ENCODE results near the gene SLC25A12.

Gene SLC25A12

DNA sequence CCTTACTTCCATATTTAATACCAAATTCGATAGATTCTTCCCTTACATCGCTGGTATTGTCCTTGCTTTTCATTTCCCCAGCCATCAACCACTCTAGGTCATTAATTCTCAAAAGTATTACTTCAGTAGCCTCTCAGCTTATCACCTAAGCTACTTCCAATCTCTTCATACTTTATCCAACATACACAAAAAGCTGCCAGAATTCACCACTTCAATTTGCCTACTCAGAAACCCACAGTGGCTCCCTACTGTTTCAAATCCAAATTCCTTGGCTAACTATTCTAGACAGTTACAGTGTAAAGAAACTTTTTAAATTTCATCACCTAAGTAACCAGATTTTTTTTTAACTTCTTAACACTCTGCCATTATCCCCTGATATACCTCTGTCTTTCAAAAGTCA is 4.7 kb downstream of the SLC25A12 start:
- no peak for DNase-seq (ENCODE audit: extremely low read depth in 1 of 2, low read depth in 1 of 2)

DNA sequence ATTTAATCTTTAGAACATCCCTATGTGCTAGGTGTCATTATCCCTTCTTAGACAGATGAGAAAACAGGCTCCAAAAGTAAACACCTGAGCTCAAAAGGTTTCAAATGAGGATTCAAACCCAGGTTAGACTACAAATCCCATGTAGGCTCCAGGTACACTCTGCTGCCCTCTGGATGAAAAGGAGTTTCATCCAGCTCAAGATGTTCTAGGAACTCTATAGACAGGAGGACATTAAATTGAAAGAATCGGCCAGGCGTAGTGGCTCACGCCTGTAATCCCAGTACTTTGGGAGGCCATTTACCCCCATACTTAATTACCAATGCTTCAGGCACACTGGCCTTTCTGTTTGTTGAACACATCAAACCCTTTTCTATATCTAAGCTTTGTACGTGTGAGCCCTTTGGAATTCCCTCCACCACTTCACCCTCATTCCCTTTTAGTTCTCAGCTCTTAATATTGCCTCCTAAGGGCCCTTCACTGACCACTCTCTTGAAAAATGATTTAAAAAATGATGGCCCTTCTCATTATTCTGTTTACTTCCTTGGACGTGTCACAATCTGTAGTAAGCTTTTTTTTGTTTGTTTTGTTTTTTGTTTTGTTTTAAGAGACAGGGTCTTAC is 10.7 kb downstream of the SLC25A12 start:
- no peak for DNase-seq (ENCODE audit: extremely low read depth in 1 of 2, low read depth in 1 of 2)

DNA sequence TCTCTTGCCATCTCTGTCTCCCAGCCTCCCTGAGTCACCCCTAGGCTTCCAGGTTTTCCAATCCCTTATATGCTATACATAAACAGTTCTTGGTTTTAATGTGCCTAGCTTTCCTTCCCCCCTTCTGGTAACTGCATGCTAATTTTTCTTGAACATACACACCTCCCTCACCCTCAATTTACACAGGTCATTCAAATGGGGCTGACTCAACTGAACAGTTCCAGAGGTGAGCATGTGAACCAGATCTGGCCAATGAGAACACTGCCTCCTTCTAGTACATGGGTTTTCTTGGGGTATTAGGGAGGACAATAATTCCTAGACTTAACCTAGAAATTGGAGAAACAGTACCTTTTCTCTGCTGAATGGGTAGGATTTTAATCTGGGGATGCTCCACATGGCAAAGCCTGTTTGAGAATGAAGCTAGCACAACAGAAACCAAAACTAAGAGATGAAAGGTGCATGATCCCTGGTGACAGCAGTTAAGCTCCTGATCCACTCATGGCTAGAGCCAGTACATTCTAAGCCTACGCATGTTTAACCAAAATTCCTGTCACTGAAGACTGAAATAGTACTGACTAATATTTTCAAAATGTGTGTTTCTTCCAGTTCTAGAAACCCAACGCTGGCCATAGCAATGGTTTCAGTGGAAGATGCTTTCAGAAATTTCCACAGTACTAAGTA is 11.8 kb downstream of the SLC25A12 start:
- DNase-seq (ENCODE audit: extremely low read depth in 1 of 2, low read depth in 1 of 2), result no peak

DNA sequence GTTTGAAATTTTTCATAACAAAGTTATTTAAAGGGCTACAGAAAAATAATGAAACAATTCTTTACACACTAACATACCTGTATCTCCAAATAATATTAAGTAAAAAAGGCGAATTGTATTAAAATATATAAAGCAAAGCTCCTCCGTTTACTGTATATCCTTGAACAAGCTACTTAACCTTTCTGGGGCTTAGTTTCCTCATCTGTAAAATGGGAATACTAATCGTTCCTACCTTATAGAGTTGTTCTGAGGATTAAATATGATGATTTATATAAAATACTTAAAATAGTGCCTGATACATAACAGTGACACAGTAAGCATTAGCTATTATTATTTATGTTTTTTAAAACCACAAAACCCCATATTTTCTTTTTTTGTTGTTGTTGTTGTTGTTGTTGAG is 13.3 kb downstream of the SLC25A12 start:
- DNase-seq (ENCODE audit: extremely low read depth in 1 of 2, low read depth in 1 of 2), result no peak

DNA sequence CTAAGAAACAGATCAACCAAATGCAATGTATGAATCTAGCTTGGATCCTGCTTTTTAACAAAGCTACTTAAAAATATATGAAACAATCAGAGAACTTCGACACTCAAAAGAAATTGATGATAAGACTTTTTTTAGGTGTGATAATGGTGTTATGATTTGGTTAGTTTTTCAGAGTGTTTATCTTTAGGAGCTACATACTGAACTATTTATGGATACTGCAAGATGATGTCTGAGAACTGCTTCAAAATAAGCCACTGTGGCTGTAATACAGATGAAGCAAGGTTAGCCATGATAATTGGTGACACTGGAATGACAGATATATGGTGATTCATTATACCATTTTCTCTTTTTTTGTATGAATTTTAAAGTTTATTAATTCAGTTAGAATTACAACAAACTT is 14.2 kb downstream of the SLC25A12 start:
- no peak for DNase-seq (ENCODE audit: extremely low read depth in 1 of 2, low read depth in 1 of 2)

DNA sequence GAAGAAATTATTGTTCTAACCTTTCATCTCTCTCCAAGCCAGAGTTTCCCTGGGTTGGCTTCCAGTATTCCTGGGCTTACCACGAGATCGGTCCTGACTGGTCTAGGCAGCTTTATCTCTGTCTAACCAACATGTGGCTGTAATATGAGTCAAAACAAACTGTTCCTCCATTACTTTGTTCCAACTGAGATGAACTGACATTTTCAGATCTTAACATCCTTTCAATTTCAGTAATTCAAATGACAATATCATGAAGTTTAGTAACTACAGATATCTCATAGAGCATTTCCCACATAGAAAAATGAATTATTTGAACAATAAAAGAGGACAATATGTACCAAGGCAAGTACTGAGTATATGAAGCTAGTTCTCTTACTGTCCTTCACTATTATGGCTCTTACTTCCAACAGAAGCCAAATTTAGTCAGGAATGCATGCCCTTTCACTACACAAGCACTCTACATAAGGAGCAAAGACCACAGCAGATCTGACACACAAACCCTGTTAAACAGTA is 15.5 kb downstream of the SLC25A12 start:
- DNase-seq (ENCODE audit: extremely low read depth in 1 of 2, low read depth in 1 of 2), result no peak

DNA sequence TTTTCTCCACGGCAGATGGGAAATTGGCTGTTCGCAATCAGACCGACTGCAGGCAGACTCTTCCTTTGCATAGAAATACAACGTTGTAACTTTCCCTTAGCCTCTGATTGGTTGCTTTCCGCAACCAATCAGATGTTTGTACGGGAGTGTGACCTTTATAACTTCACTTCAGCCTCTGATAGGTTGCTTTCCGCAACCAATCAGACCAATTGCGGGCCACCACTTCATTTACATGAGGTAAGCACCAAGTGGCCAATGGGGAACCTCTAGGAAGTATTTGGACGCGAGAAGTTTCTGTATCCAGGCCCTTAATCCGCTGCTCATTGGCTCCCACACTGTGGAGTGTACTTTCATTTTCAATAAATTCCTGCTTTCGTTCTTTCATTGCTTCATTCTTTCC is 19.1 kb downstream of the SLC25A12 start:
- DNase-seq (ENCODE audit: extremely low read depth in 1 of 2, low read depth in 1 of 2), result no peak

DNA sequence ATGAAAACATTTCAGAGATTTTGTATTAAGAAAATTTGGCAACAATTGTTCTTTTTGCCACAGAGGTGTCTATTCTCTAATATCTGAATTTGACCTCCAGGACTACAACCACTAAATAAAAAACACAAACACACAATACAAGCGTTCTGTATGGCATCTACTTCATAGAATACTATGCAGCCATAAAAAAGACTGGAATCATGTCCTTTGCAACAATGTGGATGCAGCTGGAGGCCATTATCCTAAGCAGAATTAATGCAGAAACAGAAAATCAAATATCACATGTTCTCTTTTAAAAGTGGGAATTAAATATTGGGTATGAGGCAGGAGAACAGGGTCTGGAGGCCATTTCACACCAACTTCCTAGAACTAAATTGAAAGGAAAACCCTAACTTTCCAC is 19.5 kb downstream of the SLC25A12 start:
- no peak for DNase-seq (ENCODE audit: extremely low read depth in 1 of 2, low read depth in 1 of 2)

DNA sequence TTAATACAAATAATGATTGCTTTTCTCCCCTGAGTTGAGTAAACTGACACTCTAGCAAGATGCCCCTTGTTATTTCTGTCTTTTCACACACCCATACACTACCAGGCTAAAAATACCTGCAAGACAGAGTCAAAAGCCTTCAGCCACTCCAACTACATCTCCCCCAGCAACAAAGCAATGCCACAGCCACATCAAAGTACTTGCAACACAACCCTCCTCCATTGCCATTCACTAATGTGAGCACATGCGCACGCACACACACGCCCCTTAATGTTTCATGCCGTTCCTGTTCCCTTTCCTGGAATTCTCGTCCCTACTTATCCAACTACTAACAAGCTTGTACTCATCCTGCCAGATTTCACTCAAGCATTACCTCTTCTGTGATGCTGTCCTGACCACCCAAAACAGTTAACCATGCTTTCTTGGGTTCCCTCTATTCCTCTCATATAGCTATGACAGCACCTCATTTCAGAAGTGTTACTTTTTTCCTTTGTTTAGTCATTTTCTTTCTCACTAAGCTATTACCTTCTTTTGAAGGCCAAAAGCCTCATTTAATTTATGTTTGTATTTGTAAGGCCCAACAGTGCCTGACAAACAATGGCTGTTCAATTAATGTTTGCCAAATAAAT is 29.6 kb downstream of the SLC25A12 start:
- DNase-seq (ENCODE audit: extremely low read depth in 1 of 2, low read depth in 1 of 2), result no peak

DNA sequence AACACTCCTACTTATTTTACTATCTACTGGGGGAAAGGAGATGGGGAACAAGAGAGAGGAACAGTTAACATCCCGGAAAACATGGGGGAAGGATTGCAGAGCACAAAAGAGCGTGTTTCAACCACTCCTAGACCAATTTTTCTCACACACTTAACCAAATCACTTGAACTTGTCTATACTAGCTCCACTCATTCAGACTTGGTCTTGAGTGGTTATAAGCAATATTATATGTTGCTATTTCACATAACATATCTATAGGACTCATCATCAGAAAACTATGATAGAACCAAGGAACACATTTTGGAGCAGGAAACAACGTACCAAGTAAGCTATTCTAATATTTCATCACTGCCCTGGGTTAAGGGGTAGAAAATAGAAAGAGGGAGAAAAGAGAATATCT is 31.5 kb downstream of the SLC25A12 start:
- no peak for DNase-seq (ENCODE audit: extremely low read depth in 1 of 2, low read depth in 1 of 2)

DNA sequence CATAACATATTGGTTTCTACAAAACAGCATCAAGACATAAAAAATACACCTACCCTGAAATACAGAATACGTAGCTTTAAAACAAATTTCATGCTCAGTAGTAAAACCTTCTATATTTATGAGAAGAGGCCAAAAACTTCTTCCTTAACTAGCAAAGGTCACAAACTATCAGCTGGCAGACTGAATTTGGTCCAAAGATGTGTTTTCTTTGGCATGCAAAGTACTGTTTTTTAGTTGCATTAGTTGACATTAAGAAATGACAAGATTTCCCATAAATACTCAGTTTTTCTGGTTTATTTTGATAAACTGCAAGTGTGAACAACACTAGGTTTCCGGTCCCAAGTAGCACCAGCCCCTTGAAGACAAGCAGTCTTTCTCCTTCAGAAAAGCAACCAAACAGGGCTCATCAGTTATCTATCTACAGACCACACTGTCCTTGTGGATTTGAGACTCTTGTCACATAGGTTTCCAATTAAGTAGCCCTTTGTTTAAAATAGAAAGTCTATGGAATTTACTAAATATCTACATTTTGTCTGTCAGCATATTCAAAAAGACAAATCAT is 35.6 kb downstream of the SLC25A12 start:
- no peak for DNase-seq (ENCODE audit: extremely low read depth in 1 of 2, low read depth in 1 of 2)

DNA sequence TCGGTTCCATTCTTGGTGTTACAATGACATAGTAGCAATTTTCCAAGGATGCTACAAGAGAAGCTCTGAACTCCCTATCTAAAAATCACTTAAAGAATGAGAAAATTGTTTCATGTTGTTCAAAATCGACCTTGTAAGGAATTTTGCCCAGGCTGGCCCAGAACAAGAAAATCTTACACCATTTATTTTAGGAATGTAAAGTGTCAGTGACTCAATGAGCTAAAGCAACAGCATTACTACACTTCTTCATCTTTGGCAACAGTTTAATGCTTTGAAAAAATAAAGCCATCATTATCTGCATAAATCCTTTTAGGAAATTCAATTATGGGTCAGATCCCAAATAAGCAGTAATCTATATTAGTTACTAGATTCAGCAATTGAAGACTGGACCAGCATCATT is 38.6 kb downstream of the SLC25A12 start:
- DNase-seq (ENCODE audit: extremely low read depth in 1 of 2, low read depth in 1 of 2), result no peak

DNA sequence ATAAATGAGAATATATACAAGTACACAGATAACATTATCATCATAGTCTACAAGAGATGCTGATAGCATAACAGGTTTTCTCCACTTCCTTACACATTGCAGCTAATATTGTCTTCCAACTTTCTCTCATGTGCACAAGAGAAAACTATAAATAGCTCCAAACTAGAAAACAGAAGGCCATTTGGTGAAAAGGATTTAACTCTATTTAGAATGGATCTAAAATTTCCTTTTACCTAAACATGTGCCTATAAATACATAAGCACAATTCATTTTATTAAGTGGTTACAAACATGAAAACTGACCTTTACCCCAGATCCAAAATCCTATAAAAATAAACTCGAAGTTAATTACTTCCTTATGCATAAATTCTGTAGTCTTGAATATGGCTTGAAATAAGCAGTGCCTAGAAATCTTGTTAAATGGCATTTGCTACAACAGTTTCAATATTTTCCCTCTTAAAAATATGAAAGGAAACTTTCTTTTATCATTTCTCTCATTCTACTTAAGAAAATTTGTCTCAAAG is 41.6 kb downstream of the SLC25A12 start:
- no peak for DNase-seq (ENCODE audit: extremely low read depth in 1 of 2, low read depth in 1 of 2)

DNA sequence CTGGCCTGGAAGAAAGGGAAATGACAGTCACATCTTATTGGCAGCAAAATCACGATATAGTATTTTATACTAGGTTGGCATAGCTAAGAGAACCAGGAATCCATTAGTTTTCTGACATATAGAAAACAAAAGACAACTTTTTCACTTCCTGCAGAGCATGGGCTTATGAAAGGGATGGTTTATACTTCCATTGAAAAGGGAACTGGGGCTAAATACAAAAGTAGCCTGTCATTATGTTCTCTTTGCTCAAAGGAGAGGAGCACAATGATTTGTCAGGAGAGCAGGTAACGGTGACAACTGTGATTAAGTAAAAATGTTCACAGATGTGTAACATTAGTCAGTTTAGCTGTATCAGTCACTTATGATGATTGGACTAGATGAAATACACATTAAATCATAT is 46.4 kb downstream of the SLC25A12 start:
- no peak for DNase-seq (ENCODE audit: extremely low read depth in 1 of 2, low read depth in 1 of 2)

DNA sequence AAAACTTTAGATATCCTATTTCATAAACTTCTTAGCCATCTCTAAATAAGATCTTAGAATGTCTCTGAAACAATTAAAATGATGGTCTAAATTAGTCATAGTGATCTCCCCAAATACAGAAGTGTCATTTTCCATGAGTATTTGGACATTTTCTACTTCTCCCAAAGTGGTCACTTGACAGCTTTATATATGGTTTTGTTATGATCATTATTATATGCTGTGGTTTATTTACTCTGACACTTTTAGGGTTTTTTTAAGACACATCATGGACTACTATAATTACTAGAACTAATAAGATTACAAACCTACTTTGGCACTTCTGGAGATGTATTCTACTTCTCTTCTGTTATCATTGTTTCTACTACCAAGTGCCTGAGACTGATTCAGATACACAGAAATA is 47.1 kb downstream of the SLC25A12 start:
- DNase-seq (ENCODE audit: extremely low read depth in 1 of 2, low read depth in 1 of 2), result no peak

DNA sequence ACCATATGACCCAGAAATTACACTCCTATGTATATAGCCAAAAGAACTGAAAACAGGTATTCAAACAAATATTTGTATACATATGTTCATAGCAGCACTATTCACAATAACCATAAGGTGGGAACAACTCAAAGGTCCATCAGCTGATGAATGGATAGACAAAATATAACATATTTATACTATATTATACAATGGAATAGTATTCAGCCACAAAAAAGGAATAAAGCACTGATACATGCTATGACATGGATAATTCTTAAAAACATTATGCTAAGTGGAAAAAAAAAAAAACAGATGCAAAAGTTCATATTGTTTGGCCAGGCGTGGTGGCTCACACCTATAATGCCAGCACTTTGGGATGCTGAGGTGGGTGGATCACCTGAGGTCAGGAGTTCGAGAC is 52.0 kb downstream of the SLC25A12 start:
- no peak for DNase-seq (ENCODE audit: extremely low read depth in 1 of 2, low read depth in 1 of 2)

DNA sequence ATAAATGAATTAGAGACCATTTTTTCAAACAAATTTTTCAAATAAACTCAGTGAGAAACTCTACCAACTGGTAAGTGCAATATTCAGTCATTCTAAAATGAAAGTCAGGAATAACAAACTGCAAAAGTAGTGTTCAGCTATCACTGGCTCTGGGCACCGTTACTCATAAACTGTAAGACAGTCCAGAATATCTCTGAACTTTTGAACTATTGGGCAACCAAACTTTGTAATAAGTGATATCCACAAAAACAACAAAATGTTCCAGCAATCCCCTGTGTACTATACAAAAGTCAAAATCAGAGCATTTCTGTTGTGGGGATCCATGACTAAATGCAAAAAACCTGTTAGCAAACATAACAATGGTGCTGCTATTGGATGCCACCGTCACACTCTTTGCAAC is 56.3 kb downstream of the SLC25A12 start:
- DNase-seq (ENCODE audit: extremely low read depth in 1 of 2, low read depth in 1 of 2), result no peak

DNA sequence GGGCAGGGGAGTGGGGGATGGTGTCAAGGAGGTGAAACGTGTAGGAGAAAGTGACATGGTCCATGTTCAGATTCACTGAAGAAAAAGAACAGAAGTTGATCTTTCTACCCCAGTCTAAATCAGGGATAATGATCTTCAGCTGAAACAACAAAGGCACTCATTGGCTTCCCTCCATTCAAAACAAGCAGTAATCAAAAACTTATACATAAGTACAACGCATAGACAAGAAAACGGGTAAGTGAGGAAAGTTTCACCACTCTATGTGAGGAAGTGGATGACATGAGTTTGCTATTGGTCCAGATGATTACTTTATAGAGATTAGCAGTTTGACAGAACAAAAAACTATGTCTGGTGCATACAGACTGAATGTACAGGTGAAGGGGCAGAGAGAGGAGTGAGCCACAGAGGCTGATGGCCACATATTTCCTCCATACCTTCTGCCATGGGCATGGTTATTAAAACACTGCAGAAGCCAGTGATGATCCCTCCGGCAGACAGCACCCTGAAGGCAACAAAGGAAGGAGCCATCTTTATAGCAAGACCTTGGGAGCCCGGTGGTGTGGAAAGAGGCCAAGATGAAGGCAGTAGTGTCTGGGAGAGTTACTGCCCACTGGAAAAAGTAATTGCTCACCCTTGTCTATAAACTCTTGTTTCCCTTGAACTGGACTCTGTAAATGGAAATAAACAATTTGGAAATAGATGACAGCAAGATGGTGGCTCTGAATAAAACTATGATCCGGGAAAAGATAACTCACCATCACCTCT is 57.7 kb downstream of the SLC25A12 start:
- no peak for DNase-seq (ENCODE audit: extremely low read depth in 1 of 2, low read depth in 1 of 2)

DNA sequence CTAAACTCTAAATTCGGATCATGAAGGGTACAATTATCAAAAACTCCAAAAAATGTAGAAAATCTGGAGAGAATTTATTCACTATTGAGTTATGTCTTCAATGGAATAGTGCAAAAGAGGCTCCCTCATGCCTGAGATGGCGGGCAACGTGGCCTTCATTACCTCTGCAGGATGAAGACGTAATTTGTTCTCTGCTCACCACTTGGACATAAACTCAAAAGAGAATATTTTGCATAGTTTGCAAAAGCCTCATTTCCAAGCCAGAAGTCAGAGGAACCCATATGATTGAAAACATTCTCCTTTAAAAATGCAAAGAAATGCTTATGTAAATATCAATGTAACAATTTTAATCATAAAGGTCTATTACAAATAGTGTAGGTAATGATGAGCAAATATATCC is 58.7 kb downstream of the SLC25A12 start:
- no peak for DNase-seq (ENCODE audit: extremely low read depth in 1 of 2, low read depth in 1 of 2)

DNA sequence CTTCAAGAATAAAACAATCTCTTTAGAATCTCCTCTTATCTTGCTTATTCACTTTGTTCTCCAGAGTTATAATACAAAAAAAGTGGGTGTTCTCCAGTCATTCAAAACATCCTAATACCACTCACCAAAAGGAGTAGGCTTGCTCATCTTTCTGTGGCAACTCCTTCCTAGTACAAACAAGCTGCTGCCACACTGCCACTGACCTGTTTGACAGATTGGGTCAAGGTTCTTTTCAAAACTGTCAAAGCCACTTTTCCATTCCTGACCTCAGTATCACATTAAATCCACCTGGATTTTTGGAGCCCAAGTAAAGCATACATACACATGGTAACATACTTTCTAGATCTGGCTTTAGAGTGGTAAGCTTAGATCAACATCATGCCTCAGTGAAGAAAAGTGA is 59.8 kb downstream of the SLC25A12 start:
- DNase-seq (ENCODE audit: extremely low read depth in 1 of 2, low read depth in 1 of 2), result no peak

DNA sequence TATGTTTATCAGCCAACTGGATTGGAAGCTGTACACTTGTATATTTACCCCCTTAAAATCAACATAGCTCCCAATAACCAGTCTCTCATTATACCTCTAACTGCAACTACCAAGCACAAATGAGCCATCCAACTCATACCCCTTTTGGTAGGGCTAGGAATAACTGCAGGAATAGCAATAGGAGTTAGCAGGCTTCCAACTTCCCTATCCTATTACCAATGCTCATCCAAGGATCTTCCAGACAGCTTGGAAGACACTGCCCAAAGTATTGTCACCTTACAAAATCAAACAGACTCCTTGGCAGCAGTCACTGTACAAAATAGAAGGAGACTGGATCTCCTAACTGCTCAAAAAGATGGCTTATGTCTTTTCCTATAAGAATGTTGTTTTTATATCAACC is 61.6 kb downstream of the SLC25A12 start:
- DNase-seq (ENCODE audit: extremely low read depth in 1 of 2, low read depth in 1 of 2), result no peak
